ENCODE data around the gene IER2.
"Not testable (repeated sequence)": the region's sequence is repeated elsewhere in the genome, so short reads cannot be mapped to it uniquely, and the experiment has no call there.

IER2 gene

DNA sequence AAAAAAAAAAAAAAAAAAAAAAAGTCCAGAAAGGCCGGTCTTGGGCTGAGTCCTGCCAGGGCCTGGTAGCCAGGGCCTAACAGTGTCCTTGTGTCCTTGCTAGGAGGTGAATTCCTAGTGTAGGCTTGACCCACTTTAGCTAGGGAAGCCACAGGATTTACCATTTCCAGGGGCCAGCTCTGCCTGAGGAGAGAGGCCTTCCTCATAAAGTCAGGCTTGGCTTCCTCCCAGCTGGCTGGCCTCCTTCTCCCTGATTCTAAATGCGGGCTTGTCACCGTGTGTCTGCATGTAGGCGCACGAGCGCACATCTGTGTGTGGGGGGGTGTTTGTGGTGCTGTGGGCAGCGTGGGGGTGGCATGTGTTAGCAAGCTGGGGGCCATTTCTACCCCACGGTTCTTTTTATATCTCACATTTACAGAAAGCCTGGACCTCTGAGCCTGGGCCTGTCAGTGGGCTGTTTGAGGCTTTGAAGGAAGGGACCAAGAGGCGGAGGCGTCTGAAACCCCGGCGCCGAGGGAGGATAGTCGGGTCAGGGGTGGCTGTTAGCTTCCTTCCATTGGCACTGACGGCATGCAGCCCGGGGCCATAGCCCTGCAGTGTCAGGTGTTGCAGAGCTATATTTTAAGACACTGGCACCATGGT is 31.7 kb downstream of the IER2 start:
- peaks cover 20% of the 10 kb centered on the region for H3K4me1 Mint-ChIP-seq (ENCODE audit: low read depth)
- H3K4me3 Mint-ChIP-seq: no peak overlapping the region
- H3K27ac Mint-ChIP-seq: peak overlapping the region; percentile 73
- H3K36me3 Mint-ChIP-seq (ENCODE audit: low read depth): no peaks in the 10 kb centered on the region
- H3K27me3 Mint-ChIP-seq (ENCODE audit: low read depth): no peaks in the 10 kb centered on the region
- no peaks in the 10 kb centered on the region for H3K9me3 Mint-ChIP-seq

GRCh38 chr19:13184926-13185325 is 34.7 kb downstream of the IER2 start:
- peaks cover 31% of the 10 kb centered on the region for H3K4me1 Mint-ChIP-seq (ENCODE audit: low read depth)
- H3K27me3 Mint-ChIP-seq (ENCODE audit: low read depth); H3K27ac Mint-ChIP-seq; H3K4me3 Mint-ChIP-seq; H3K9me3 Mint-ChIP-seq; H3K36me3 Mint-ChIP-seq (ENCODE audit: low read depth): not testable (repeated sequence)

DNA sequence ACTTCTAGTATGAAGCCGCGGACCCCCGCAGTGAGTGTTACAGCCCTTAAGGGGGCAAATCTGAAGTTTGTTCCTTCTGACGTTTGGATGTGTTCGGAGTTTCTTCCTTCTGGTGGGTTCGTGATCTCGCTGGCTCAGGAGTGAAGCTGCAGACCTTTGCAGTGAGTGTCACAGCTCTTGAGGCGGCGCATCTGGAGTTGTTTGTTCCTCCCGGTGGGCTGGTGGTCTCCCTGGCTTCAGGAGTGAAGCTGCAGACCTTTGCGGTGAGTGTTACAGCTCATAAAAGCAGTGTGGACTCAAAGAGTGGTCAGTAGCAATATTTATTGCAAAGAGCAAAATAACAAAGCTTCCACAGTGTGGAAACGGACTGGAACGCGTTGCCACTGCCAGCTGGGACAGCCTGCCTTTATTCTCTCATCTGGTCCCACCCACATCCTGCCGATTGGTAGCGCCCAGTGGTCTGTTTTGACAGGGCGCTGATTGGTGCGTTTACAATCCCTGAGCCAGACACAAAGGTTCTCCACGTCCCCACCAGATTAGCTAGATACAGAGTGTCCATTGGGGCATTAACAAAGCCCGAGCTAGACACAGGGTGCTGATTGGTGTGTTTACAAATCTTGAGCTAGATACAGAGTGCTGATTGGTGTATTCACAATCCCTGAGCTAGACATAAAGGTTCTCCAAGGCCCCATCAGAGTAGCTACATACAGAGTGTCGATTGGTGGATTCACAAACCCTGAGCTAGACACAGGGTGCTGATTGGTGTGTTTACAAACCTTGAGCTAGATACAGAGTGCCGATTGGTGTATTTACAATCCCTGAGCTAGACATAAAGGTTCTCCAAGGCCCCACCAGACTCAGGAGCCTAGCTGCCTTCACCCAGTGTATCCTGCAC is 35.8 kb downstream of the IER2 start:
- H3K27ac Mint-ChIP-seq: peak overlapping the region; percentile 15

DNA sequence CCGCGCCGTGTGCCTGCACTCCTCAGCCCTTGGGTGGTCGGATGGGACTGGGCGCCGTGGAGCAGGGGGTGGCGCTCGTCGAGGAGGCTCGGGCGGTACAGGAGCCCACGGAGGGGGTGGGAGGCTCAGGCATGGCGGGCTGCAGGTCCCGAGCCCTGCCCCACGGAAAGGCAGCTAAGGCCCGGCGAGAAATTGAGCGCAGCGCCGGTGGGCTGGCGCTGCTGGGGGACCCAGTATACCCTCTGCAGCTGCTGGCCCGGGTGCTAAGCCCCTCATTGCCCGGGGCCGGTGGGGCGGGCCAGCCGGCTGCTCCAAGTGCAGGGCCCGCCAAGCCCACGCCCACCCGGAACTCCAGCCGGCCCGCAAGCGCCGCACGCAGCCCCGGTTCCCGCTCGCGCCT is 36.5 kb downstream of the IER2 start:
- H3K4me1 Mint-ChIP-seq (ENCODE audit: low read depth): peaks cover 28% of the 10 kb centered on the region
- H3K4me3 Mint-ChIP-seq; H3K36me3 Mint-ChIP-seq (ENCODE audit: low read depth); H3K9me3 Mint-ChIP-seq; H3K27me3 Mint-ChIP-seq (ENCODE audit: low read depth); H3K27ac Mint-ChIP-seq: not testable (repeated sequence)

More for the DNA sequence above, 35.8 kb downstream of the IER2 start:
- H3K9me3 Mint-ChIP-seq; H3K27me3 Mint-ChIP-seq (ENCODE audit: low read depth); H3K4me3 Mint-ChIP-seq; H3K36me3 Mint-ChIP-seq (ENCODE audit: low read depth): not testable (repeated sequence)
- H3K4me1 Mint-ChIP-seq (ENCODE audit: low read depth): peaks cover 24% of the 10 kb centered on the region

- Mint-ChIP-seq H3K9me3 (no peaks in the 10 kb centered on the region), H3K27ac (peak overlapping the region; percentile 58), H3K36me3 (ENCODE audit: low read depth) (no peaks in the 10 kb centered on the region), H3K4me3 (no peak overlapping the region), H3K27me3 (ENCODE audit: low read depth) (no peaks in the 10 kb centered on the region), H3K4me1 (ENCODE audit: low read depth) (peaks cover 22% of the 10 kb centered on the region)
These were observed 37.2 kb downstream of the IER2 start for GRCh38 chr19:13187419-13187818.

DNA sequence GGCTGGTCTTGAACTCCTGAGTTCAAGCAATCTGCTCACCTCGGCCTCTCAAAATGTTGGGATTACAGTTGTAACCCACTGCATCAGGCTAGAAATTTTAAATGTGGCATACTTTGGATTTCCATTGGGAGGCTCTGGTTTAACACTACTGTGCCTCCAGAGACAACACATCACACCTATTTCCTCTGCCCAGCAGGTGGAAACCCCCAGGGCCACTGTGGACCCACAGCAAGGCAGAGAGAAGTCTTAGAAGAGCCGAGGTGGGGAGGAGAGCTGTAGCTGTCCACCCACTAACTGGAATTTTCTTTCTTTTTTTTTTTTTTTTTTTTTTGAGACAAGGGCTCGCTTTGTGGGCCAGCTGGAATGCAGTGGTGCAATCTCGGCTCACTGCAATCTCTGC is 39.4 kb downstream of the IER2 start:
- Mint-ChIP-seq H3K36me3 (ENCODE audit: low read depth) (no peaks in the 10 kb centered on the region), H3K27ac (peak overlapping the region; percentile 36), H3K9me3 (no peaks in the 10 kb centered on the region), H3K27me3 (ENCODE audit: low read depth) (no peaks in the 10 kb centered on the region), H3K4me1 (ENCODE audit: low read depth) (peaks cover 23% of the 10 kb centered on the region), H3K4me3 (no peak overlapping the region)

DNA sequence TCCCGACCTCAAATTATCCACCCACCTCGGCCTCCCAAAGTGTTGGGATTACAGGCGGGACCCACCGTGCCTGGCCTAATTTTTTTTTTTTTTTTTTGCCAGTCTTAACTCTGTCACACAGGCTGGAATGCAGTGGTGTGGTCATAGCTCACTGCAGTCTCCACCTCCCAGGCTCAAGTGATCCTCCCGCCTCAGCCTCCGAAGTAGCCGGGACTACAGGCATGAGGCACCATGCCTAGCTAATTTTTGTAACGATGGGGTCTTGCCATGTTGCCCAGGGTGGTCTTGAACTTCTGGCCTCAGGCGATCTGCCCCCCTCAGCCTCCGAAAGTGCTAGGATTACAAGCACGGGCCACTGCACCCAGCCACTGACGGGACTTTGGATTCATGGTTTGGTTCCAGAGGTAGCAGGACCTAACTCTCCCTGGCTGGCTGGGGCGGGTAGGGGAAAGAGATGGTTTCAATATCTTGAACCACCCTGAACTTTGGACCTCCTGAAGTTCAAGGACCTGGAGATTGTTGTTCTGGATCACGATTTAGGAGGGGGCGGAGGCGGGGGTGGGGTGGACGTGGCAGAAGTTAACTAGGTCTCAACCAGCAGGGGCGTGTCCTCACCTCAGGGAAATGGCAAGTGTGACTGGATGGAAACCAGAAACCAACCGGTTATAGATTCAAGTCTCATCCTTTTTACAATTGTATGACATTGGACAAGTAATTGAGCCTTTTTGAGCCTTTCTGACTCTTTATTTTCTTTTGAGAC is 40.8 kb downstream of the IER2 start:
- Mint-ChIP-seq H3K4me3 (no peak overlapping the region), H3K27ac (no peak overlapping the region), H3K36me3 (ENCODE audit: low read depth) (no peaks in the 10 kb centered on the region), H3K9me3 (no peaks in the 10 kb centered on the region), H3K4me1 (ENCODE audit: low read depth) (peaks cover 29% of the 10 kb centered on the region), H3K27me3 (ENCODE audit: low read depth) (no peaks in the 10 kb centered on the region)

- no peaks in the 10 kb centered on the region for H3K27me3 Mint-ChIP-seq (ENCODE audit: low read depth)
- no peaks in the 10 kb centered on the region for H3K36me3 Mint-ChIP-seq (ENCODE audit: low read depth)
- peaks cover 16% of the 10 kb centered on the region for H3K4me1 Mint-ChIP-seq (ENCODE audit: low read depth)
- no peaks in the 10 kb centered on the region for H3K9me3 Mint-ChIP-seq
- no peak overlapping the region for H3K27ac Mint-ChIP-seq
- no peak overlapping the region for H3K4me3 Mint-ChIP-seq
These were observed 45.5 kb downstream of the IER2 start for GRCh38 chr19:13195678-13196077.

- Mint-ChIP-seq H3K9me3 (no peaks in the 10 kb centered on the region), H3K4me1 (ENCODE audit: low read depth) (peaks cover 10% of the 10 kb centered on the region), H3K36me3 (ENCODE audit: low read depth) (no peaks in the 10 kb centered on the region), H3K27ac (no peak overlapping the region), H3K4me3 (no peak overlapping the region), H3K27me3 (ENCODE audit: low read depth) (no peaks in the 10 kb centered on the region)
These were observed 48.4 kb downstream of the IER2 start for GRCh38 chr19:13198634-13199033.

DNA sequence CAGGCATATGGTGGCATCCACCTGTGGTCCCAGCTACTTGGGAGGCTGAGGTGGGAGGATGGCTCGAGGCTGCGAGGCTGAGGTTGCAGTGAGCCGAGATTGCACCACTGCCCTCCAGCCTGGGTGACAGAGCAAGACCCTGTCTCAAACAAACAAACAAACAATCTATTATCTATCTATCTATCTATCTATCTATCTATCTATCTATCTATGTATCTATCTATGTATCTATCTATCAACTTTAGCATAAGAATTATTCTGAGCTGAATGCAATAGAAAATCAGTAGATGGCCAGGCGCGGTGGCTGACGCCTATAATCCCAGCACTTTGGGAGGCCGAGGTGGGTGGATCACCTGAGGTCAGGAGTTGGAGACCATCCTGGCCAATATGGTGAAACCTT is 51.9 kb downstream of the IER2 start:
- H3K4me3 Mint-ChIP-seq; H3K36me3 Mint-ChIP-seq (ENCODE audit: low read depth); H3K4me1 Mint-ChIP-seq (ENCODE audit: low read depth); H3K27me3 Mint-ChIP-seq (ENCODE audit: low read depth); H3K27ac Mint-ChIP-seq; H3K9me3 Mint-ChIP-seq: not testable (repeated sequence)
